GM19438 (cell line): ENCODE measurements around the gene PSAP.
A peak's percentile ranks its signal among the peaks of the same experiment; 100 is the strongest.
"Not testable (repeated sequence)": the region's sequence is repeated elsewhere in the genome, so short reads cannot be mapped to it uniquely, and the experiment has no call there.

ENCODE experiments used
- ATAC-seq: cut with Tn5 transposase; IDR thresholded peaks from one replicate; pipeline ENCODE4 v1.9.1; 2021; ENCODE audit warnings: low read depth; ENCODE audit not compliant: unreplicated experiment

The PSAP gene

DNA sequence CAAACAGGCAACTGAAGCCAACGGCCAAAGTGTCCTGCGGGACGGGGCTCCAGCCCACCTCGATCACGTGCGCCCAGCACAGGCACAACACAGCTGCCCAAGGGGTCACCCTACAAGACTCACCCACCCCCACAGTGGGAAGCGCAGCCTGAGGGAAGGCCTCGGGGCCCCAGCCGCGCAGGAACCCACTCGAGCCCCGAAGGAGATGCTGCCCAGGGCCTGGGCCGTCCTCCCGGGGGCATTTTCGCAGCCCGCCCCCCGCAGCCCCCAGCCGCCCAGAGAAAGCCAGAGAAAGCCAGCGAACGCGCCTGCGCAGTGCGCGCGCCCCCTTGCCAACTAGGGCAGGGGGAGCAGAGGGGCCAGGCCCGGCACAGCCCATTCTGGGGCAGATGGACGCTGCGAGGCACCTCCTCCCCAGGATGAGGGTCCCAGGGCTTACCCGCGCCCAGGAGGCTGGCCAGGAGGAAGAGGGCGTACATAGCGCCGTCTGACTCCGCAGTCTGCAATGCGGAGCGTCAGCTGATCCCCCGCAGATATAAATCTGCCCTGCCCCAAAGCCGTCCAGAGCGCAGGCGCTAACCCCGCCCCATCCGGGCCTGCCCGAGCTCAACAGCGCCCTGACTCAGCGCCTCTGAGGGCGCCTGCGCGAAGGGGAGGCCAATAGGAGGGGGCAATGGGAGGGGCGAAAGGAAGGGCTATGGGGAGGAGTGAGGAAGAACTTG lies at the start of gene PSAP:
Gene PSAP (minus strand): TSS at position 509 of the 722 bp plus-strand sequence. CDS start 30 bp downstream, at position 479.
- peak; percentile 92 for ATAC-seq

DNA sequence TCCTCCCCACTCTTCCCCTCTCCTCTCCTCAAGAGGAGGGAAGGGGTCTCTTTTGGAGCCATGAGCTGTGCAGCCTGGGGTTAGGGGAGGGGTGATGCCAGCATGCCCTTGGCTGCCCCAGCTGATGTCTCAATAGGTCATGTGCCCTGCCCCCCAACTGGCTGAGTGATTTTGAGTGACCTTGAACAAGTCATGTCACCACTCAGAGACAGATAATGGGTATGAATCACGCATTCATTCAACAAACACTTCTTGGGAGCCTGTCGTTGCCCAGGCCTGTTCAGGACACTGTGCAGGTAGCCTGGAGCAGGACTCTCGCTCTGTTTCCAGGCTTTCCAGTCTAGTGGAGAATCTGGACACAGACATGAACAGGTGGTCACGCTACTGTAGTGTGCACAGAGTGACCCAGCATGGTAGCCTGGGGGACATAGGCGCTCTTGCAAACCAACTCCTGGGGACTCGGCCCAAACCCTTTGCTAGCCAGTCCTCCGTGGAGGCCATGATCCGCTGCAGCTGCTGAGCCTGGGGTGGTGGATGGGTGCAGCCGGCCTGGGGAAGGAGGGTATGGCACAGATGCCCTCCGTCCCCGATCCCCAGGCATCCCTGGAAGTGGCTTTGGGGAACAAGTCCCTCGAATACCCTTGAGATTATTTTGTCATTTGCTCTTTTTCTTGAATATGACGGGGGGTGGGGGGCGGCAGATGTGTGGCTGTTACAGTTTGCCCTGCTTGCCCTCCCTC lies 49.6 kb upstream of the PSAP start:
- no peak for ATAC-seq

DNA sequence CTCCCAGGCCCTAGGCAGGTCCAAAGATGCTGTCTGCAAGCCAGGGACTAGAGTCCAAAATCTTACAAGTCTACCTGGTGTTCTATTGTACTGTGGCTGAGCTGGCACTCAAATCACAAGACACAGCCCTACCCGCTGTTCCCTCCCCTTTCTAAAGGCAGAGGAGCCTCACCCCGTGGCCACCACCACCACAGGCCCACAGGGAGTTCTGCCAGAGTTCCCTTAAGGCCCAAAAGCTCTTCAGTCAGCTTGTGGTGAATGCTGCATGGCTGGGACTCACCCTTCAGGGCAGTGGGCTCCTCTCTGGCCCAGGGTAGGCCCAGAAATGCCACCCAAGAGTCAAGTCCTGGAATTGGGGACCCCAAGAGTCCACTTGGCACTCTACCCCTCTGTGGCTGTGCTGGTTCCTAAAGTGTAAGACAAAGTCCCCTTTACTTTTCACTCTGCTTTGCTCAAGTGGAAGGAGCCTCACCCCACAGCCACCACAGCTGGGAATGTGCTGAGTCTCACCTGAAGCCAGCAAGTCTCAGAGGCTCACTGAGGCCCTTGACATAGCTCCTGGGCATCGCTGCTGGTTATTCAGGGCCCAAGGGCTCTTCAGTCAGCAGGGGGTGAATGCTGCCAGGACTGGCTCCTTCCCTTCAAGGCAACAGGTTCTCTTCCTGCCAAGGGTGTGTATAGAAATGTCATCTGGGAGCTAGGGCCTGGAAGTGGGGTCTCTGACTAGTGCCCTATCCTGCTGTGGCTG lies 48.8 kb upstream of the PSAP start:
- no peak for ATAC-seq

DNA sequence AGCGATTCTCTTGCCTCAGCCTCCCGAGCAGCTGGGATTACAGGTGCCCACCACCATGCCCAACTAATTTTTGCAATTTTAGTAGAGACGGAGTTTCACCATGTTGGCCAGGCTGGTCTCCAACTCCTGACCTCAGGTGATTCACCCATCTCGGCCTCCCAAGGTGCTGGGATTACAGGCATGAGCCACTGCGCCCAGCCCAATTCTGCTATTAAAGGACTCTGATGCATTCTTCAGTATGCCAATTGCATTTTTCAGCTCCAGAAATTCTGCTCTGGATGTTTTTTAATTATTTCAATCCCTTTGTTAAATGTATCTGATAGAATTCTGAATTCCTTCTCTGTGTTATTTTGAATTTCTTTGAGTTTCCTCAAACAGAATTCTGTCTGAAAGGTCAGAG lies 47.3 kb upstream of the PSAP start:
- not testable (repeated sequence) for ATAC-seq

DNA sequence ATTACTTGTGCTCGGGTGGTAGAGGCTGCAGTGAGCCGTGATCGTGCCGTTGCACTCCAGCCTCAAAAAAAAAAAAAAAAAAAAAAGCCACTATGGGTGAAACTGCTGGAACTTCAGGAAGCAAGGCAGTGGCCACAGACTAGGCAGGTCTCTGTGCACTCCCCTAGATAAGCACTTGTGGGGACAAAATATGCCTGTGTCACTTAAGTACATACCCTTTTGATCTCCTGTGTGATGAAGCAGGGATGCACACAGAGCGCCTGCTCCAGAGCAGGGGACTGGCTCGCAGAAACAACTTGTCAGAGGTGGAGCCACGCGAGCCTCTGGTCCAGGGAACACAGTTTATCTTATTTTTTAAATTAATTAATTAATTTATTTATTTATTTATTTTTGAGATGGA lies 42.9 kb upstream of the PSAP start:
- ATAC-seq, result no peak

DNA sequence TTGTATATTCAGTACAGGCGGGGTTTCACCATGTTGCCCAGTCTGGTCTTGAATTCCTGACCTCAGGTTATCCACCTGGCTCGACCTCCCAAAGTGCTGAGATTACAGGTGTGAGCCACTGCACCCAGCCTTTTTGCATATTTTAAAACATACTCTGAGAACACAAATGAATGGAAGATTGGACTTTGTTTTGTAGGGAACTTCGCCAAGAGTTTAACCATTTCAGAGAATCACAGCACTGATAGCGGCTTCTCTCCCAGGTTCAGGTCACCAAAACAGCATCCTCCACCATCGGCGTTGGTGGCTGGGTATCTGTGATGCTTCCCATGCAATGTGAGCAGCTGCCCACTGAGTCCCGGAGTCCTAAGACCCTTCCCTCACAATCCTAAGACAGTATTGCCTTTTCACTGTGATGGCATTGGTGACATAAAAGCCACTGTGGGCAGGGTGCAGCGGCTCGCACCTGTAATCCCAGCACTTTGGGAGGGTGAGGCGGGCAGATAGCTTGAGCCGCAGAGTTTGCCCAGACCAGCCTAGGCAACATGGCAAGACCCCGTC lies 42.3 kb upstream of the PSAP start:
- ATAC-seq, result no peak

DNA sequence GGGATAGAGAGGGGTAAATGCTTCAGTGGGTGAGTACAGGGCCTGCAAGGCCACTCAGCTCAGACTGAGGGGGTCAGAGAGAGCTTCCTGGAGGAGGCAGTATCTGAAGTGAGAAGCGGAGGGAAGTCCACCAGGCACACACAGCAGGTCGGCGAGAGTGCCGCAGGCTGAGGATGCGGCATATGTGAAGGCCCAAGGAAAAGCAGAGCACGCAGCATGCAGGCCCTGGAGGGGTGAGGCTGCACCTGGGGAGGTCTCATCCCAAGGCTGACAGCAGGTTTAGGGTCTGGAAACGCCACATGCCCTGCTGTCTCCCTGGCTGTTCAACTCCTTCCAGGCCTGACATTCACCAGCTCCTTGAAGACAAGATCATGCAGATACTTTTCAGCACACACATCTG lies 40.4 kb upstream of the PSAP start:
- no peak for ATAC-seq

DNA sequence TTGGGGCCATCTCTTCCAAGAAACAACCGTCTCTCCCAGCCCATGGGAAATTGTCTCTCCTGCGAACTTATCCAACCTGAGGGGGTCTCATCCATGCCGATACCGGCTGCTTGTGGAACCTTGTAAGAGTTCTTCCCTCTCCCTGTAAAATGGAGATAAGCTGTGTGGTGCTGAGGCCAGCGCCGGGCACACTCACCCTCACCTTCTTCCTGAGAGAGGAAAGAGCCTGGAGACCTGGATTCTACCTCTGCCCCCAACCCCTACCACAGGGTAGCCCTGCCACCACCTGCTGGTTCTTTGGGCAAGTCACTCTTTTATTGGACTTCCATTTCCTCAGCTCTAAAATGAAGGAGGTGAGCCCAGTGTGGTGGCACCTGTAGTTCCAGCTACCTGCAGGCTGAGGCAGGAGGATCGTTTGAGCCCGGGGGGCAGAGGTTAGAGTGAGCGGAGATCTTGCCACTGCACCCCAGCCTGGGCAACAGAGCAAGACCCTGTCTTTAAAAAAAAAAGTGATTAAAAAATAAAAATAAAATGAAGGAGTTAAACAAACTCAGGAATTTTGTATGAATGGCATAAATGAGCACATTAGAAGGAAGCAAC lies 38.4 kb upstream of the PSAP start:
- no peak for ATAC-seq

DNA sequence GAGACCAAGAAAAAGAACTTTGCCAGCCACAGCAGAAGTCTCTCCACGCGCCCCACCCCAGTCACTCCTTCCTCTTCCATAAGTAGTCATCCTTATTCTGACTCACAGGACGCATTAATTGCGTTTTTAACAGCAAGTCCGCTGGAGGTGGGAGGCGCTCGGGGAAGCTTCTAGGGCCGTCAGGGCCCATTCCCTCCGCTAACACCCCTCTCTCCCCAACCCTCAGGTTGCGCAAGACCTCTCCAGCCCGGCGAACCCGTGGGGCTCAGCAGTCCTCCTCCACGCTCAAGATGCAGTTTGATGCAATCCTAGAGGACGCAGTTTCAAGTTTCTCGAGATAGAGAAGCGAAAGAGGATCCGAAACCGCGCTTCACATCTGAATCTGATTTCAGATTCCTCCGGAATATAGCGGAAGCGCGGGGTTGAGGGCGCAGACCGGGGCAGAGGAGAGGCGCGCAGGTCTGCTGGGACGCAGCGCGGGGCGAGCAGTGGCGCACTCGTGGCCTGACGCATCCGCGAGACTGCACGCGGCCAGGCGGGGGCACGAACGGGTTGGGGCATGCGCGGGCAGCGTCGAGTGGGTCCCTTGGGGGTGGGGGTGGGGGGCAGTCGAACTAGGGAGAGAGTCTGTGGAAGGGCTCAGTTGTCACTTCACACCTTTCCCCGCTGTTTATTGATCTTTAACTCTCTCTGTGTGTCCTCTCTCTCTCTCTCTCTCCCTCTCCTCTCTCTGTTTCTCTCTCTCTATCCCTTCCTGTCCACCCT lies 37.8 kb upstream of the PSAP start:
- ATAC-seq, result peak; percentile 91

DNA sequence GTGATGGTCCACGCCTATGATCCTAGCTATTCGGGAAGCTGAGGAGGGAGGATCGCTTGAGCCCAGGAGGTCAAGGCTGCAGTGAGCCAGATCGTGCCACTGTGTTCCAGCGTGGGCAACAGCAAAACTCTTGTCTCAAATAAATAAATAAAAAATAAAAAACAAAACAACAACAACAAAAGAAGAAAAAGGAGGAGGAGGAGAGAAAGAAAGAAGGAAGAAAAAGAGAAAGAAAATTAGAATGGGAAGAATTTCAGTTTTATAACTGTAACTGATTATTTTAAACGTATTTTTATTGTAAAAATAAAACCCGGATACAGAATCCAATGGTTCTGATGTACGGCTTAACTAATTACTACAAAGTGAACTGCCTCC lies 37.2 kb upstream of the PSAP start:
- no peak for ATAC-seq

DNA sequence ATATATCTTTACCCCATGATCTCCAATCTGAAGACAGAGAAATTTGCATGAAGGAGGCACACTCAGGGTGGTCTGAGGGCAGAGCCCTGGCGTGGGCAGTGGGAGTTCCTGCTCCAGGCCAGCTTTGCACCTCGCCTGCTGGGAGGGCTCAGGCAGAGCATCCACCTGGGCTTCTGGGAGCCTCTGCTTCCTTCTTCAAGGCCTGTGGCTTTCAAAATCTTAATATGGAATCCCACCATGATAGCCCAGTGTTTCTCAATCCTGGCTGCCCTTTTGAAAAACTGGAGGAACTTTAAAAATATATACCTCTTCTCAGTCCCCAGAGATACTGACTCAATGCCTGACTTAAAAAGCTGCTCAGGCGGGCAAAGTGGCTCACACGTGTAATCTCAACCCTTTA lies 36.7 kb upstream of the PSAP start:
- no peak for ATAC-seq

DNA sequence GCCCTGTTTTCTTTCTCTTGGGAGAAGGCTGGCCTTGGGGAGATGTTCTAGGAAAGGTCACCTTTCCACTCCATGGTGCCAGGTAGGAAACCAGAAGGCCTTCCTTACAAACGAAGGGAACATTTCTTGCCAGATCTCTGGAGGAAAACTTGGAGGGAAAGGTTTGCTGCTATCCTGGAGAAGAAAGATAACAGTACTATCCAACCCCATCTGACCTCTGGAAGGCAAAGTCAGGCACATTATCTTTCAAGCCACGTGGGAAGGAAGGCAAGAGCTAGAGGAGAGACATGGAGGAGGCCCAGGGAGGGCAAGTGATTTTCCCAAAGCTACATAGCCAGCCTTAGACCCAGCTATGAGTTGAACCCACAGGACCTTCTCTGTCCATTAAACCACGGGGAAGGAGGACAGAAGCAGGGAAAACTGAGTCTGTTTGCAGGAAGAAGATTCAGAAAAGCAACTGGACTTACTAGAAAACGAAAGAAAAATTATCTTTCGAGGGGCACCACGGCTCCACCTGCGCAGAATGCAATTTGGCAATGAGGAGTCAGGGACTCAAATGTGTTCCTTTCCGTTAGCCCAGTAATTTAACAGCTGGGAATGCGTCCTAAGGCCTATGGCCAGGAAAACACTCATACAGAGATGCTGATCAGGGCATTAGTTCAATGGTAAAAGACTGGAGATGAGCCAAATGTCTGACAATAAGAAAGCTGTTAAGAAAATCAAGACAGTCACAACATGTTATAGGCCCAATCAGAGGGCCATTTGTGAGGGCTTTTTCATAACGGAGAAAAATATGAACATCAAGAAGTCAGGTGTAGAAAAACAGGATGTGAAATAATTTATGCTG lies 32.0 kb upstream of the PSAP start:
- no peak for ATAC-seq

DNA sequence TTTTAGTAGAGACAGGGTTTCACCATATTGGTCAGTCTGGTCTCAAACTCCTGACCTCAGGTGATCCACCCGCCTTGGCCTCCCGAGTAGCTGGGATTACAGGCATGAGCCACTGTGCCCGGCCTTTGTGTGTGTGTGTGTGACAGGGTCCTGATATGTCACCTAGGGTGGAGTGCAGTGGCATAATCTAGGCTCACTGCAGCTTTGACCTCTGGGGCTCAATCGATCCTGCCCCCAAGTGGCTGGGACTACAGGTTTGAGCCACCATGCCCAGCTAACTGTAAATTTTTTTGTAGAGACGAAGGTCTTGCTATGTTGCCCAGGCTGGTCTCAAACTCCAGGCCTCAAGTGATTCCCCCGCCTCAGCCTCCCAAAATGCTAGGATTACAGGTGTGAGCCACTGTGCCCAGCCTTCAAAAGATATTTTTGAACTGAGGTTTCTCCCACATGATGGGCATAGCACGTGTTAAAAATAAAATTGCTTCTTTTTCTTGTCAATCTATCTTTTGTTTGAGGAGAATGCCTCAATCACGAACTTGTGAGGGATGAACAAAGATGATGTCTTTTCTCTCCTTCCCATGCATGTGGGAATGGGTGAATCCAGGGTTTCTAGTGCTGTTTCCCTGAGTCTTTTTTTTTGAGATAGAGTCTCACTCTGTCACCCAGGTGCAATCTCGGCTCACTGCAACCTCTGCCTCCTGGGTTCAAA lies 30.8 kb upstream of the PSAP start:
- ATAC-seq, result no peak

DNA sequence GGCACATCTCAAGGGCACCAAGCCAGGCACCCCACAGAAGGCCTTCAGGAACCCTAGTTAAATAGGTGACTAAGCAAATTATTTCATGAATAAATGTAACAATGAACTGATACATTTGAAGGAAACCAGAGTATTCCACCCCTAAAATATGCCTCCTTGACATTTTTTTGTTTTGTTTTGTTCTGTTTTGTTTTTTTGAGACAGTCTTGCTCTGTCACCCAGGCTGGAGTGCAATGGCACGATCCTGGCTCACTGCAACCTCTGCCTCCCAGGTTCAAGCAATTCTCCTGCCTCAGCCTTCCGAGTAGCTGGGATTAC lies 30.2 kb upstream of the PSAP start:
- ATAC-seq, result not testable (repeated sequence)

DNA sequence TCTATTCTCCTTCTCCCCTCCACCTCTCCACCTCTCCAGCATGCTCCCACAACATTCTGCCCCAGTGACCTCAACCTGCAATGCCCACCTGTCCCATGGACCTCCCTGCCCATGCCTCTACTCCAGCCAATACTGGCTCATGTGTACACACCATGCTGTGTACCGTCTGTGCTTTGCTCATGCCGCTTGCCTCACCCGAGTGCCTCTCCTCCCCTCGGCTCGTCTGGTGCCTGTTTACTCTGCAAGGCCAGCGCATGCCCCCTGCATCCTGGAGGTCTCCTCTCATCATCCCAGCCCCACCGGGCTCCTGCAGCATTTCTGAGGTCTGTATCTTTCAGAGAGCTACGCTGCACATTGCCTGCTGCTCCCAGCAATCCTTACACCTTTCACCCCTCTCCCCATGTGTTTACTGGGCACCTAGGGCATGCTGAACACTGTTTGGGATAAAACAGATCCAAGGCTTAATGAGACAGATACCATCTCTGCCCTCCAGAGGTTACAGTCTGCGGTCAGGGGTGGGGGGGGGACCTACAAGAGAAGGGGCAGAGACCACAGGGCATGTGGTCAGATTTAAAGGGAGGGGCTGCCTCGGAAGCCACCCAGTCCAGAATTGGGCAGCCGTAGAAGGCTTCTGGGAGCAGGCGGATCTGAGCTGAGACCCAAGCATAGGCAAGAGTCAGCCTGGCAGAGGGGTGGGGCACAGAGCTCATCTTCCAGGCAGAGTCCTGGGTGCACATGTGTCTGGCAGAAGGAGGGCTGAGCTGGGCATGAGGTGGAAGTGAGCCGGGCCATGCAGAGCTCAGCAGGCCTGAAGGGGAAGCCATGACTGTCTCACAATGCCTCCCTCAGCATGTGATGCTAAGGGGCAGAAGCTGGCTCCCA lies 29.6 kb upstream of the PSAP start:
- no peak for ATAC-seq

DNA sequence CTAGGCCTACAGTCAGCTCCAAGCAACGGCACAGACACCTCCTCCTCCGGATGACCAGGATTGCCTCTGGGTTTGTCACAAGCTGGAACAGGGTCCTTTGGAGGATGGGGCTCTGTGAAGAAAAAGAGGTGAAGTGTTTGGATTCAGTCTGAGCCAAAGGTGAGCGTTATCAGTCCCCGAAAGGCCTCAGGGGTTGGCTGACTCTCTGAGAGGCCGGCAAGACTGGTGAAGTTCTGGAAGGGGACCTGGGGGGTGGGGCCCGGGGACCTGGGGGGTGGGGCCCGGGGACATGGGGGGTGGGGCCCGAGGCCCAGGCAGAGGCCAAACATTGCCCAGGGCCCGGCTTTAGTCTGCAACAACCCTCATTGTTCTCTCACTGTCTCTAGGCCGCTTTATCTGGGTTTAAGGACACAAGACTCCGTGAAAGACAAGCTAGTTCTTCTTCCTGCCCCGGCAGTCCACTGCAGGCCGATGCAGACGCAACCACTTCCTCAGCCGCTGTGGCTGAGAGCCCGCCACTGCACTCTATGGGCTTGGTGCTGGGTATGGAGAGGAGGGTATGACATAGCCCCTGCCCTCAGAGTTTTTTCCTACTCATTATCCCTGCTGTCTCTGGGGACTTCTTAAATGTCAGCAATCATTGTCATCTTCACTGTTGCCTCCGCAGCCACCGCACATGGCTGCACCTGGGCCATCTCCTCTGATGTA lies 27.4 kb upstream of the PSAP start:
- no peak for ATAC-seq

DNA sequence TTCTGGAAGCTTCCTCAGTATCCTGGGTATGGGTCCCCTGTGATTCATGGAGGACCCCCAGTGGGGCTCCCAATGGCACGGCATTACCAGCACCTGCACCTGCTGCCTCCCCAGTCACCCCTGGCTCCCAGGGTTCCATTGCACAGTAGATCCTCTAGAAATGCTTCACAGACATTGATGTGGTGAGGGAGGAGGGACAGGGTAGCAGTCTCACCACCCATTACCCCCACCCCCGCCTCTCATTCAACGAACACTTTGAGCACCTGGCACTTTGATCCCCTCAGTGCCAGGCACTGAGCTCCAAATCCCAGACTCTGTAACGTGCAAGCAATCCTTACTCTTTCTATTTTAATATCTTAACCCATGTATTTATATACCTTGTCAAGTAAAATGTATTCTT lies 26.8 kb upstream of the PSAP start:
- ATAC-seq, result no peak
